ENCODE data around the gene IGSF9B.

The IGSF9B gene

GRCh38 chr11:133901999-133902398, 54.8 kb downstream of the IGSF9B start:
- Histone ChIP-seq H3K9me3 (ENCODE audit: control insufficient read depth in 2 of 2, low read length in 2 of 2) (no peaks in the 10 kb centered on the region), H3K27me3 (ENCODE audit: control insufficient read depth in 2 of 2, insufficient read depth in 2 of 2, low read length in 2 of 2) (no peaks in the 10 kb centered on the region), H3K4me1 (ENCODE audit: control insufficient read depth in 2 of 2, insufficient read depth in 2 of 2, low read length in 2 of 2) (no peaks in the 10 kb centered on the region), H3K36me3 (ENCODE audit: control insufficient read depth in 2 of 2, insufficient read depth in 2 of 2, low read length in 2 of 2) (no peaks in the 10 kb centered on the region), H3K4me3 (ENCODE audit: low read length in 2 of 2) (no peak overlapping the region), H3K9ac (ENCODE audit: low read depth in 1 of 2, low read length in 2 of 2) (no peak overlapping the region), H3K27ac (ENCODE audit: low read depth in 2 of 2, low read length in 2 of 2) (no peak overlapping the region)

- no peak overlapping the region for H3K27ac ChIP-seq (ENCODE audit: low read depth in 2 of 2, low read length in 2 of 2)
- H3K36me3 ChIP-seq (ENCODE audit: control insufficient read depth in 2 of 2, insufficient read depth in 2 of 2, low read length in 2 of 2): no peaks in the 10 kb centered on the region
- H3K27me3 ChIP-seq (ENCODE audit: control insufficient read depth in 2 of 2, insufficient read depth in 2 of 2, low read length in 2 of 2): no peaks in the 10 kb centered on the region
Measured at GRCh38 chr11:133901316-133901715, 55.5 kb downstream of the IGSF9B start.

GRCh38 chr11:133900176-133901105, 56.3 kb downstream of the IGSF9B start:
- H3K9ac ChIP-seq (ENCODE audit: low read depth in 1 of 2, low read length in 2 of 2): no peak overlapping the region
- no peaks in the 10 kb centered on the region for H3K36me3 ChIP-seq (ENCODE audit: control insufficient read depth in 2 of 2, insufficient read depth in 2 of 2, low read length in 2 of 2)
- H3K9me3 ChIP-seq (ENCODE audit: control insufficient read depth in 2 of 2, low read length in 2 of 2): no peaks in the 10 kb centered on the region
- no peaks in the 10 kb centered on the region for H3K4me1 ChIP-seq (ENCODE audit: control insufficient read depth in 2 of 2, insufficient read depth in 2 of 2, low read length in 2 of 2)
- H3K27me3 ChIP-seq (ENCODE audit: control insufficient read depth in 2 of 2, insufficient read depth in 2 of 2, low read length in 2 of 2): no peaks in the 10 kb centered on the region
- H3K4me3 ChIP-seq (ENCODE audit: low read length in 2 of 2): no peak overlapping the region
- H3K27ac ChIP-seq (ENCODE audit: low read depth in 2 of 2, low read length in 2 of 2): no peak overlapping the region

More at GRCh38 chr11:133901316-133901715, 55.5 kb downstream of the IGSF9B start:
- H3K4me1 ChIP-seq (ENCODE audit: control insufficient read depth in 2 of 2, insufficient read depth in 2 of 2, low read length in 2 of 2): no peaks in the 10 kb centered on the region
- H3K9ac ChIP-seq (ENCODE audit: low read depth in 1 of 2, low read length in 2 of 2): no peak overlapping the region
- no peak overlapping the region for H3K4me3 ChIP-seq (ENCODE audit: low read length in 2 of 2)
- H3K9me3 ChIP-seq (ENCODE audit: control insufficient read depth in 2 of 2, low read length in 2 of 2): no peaks in the 10 kb centered on the region

GRCh38 chr11:133898770-133899115, 58.0 kb downstream of the IGSF9B start:
- no peak overlapping the region for H3K27ac ChIP-seq (ENCODE audit: low read depth in 2 of 2, low read length in 2 of 2)
- H3K4me3 ChIP-seq (ENCODE audit: low read length in 2 of 2): no peak overlapping the region
- no peaks in the 10 kb centered on the region for H3K27me3 ChIP-seq (ENCODE audit: control insufficient read depth in 2 of 2, insufficient read depth in 2 of 2, low read length in 2 of 2)
- no peaks in the 10 kb centered on the region for H3K4me1 ChIP-seq (ENCODE audit: control insufficient read depth in 2 of 2, insufficient read depth in 2 of 2, low read length in 2 of 2)
- H3K9ac ChIP-seq (ENCODE audit: low read depth in 1 of 2, low read length in 2 of 2): no peak overlapping the region
- no peaks in the 10 kb centered on the region for H3K9me3 ChIP-seq (ENCODE audit: control insufficient read depth in 2 of 2, low read length in 2 of 2)
- H3K36me3 ChIP-seq (ENCODE audit: control insufficient read depth in 2 of 2, insufficient read depth in 2 of 2, low read length in 2 of 2): no peaks in the 10 kb centered on the region

GRCh38 chr11:133898031-133898769, 58.6 kb downstream of the IGSF9B start:
- Histone ChIP-seq H3K4me1 (ENCODE audit: control insufficient read depth in 2 of 2, insufficient read depth in 2 of 2, low read length in 2 of 2) (no peaks in the 10 kb centered on the region), H3K36me3 (ENCODE audit: control insufficient read depth in 2 of 2, insufficient read depth in 2 of 2, low read length in 2 of 2) (no peaks in the 10 kb centered on the region), H3K4me3 (ENCODE audit: low read length in 2 of 2) (no peak overlapping the region), H3K9ac (ENCODE audit: low read depth in 1 of 2, low read length in 2 of 2) (no peak overlapping the region), H3K9me3 (ENCODE audit: control insufficient read depth in 2 of 2, low read length in 2 of 2) (no peaks in the 10 kb centered on the region), H3K27ac (ENCODE audit: low read depth in 2 of 2, low read length in 2 of 2) (no peak overlapping the region), H3K27me3 (ENCODE audit: control insufficient read depth in 2 of 2, insufficient read depth in 2 of 2, low read length in 2 of 2) (no peaks in the 10 kb centered on the region)

- no peaks in the 10 kb centered on the region for H3K27me3 ChIP-seq (ENCODE audit: control insufficient read depth in 2 of 2, insufficient read depth in 2 of 2, low read length in 2 of 2)
- no peak overlapping the region for H3K9ac ChIP-seq (ENCODE audit: low read depth in 1 of 2, low read length in 2 of 2)
- H3K27ac ChIP-seq (ENCODE audit: low read depth in 2 of 2, low read length in 2 of 2): no peak overlapping the region
- H3K36me3 ChIP-seq (ENCODE audit: control insufficient read depth in 2 of 2, insufficient read depth in 2 of 2, low read length in 2 of 2): no peaks in the 10 kb centered on the region
- H3K4me3 ChIP-seq (ENCODE audit: low read length in 2 of 2): no peak overlapping the region
- H3K9me3 ChIP-seq (ENCODE audit: control insufficient read depth in 2 of 2, low read length in 2 of 2): no peaks in the 10 kb centered on the region
- H3K4me1 ChIP-seq (ENCODE audit: control insufficient read depth in 2 of 2, insufficient read depth in 2 of 2, low read length in 2 of 2): no peaks in the 10 kb centered on the region
Measured at GRCh38 chr11:133897331-133897650, 59.5 kb downstream of the IGSF9B start.

GRCh38 chr11:133896642-133897330, 60.0 kb downstream of the IGSF9B start:
- no peak overlapping the region for H3K27ac ChIP-seq (ENCODE audit: low read depth in 2 of 2, low read length in 2 of 2)
- no peak overlapping the region for H3K4me3 ChIP-seq (ENCODE audit: low read length in 2 of 2)
- H3K4me1 ChIP-seq (ENCODE audit: control insufficient read depth in 2 of 2, insufficient read depth in 2 of 2, low read length in 2 of 2): no peaks in the 10 kb centered on the region
- H3K9me3 ChIP-seq (ENCODE audit: control insufficient read depth in 2 of 2, low read length in 2 of 2): no peaks in the 10 kb centered on the region
- no peak overlapping the region for H3K9ac ChIP-seq (ENCODE audit: low read depth in 1 of 2, low read length in 2 of 2)
- H3K27me3 ChIP-seq (ENCODE audit: control insufficient read depth in 2 of 2, insufficient read depth in 2 of 2, low read length in 2 of 2): no peaks in the 10 kb centered on the region
- no peaks in the 10 kb centered on the region for H3K36me3 ChIP-seq (ENCODE audit: control insufficient read depth in 2 of 2, insufficient read depth in 2 of 2, low read length in 2 of 2)

GRCh38 chr11:133896028-133896427, 60.7 kb downstream of the IGSF9B start:
- H3K9ac ChIP-seq (ENCODE audit: low read depth in 1 of 2, low read length in 2 of 2): no peak overlapping the region
- no peaks in the 10 kb centered on the region for H3K9me3 ChIP-seq (ENCODE audit: control insufficient read depth in 2 of 2, low read length in 2 of 2)
- no peaks in the 10 kb centered on the region for H3K36me3 ChIP-seq (ENCODE audit: control insufficient read depth in 2 of 2, insufficient read depth in 2 of 2, low read length in 2 of 2)
- no peak overlapping the region for H3K27ac ChIP-seq (ENCODE audit: low read depth in 2 of 2, low read length in 2 of 2)
- no peaks in the 10 kb centered on the region for H3K4me1 ChIP-seq (ENCODE audit: control insufficient read depth in 2 of 2, insufficient read depth in 2 of 2, low read length in 2 of 2)
- H3K27me3 ChIP-seq (ENCODE audit: control insufficient read depth in 2 of 2, insufficient read depth in 2 of 2, low read length in 2 of 2): no peaks in the 10 kb centered on the region
- no peak overlapping the region for H3K4me3 ChIP-seq (ENCODE audit: low read length in 2 of 2)

GRCh38 chr11:133895551-133895950, 61.2 kb downstream of the IGSF9B start:
- no peaks in the 10 kb centered on the region for H3K4me1 ChIP-seq (ENCODE audit: control insufficient read depth in 2 of 2, insufficient read depth in 2 of 2, low read length in 2 of 2)
- no peaks in the 10 kb centered on the region for H3K9me3 ChIP-seq (ENCODE audit: control insufficient read depth in 2 of 2, low read length in 2 of 2)
- H3K36me3 ChIP-seq (ENCODE audit: control insufficient read depth in 2 of 2, insufficient read depth in 2 of 2, low read length in 2 of 2): no peaks in the 10 kb centered on the region
- H3K9ac ChIP-seq (ENCODE audit: low read depth in 1 of 2, low read length in 2 of 2): no peak overlapping the region
- H3K27ac ChIP-seq (ENCODE audit: low read depth in 2 of 2, low read length in 2 of 2): no peak overlapping the region
- H3K4me3 ChIP-seq (ENCODE audit: low read length in 2 of 2): no peak overlapping the region
- no peaks in the 10 kb centered on the region for H3K27me3 ChIP-seq (ENCODE audit: control insufficient read depth in 2 of 2, insufficient read depth in 2 of 2, low read length in 2 of 2)

- Histone ChIP-seq H3K4me3 (ENCODE audit: low read length in 2 of 2) (no peak overlapping the region), H3K27ac (ENCODE audit: low read depth in 2 of 2, low read length in 2 of 2) (no peak overlapping the region), H3K4me1 (ENCODE audit: control insufficient read depth in 2 of 2, insufficient read depth in 2 of 2, low read length in 2 of 2) (no peaks in the 10 kb centered on the region), H3K27me3 (ENCODE audit: control insufficient read depth in 2 of 2, insufficient read depth in 2 of 2, low read length in 2 of 2) (no peaks in the 10 kb centered on the region), H3K9ac (ENCODE audit: low read depth in 1 of 2, low read length in 2 of 2) (no peak overlapping the region), H3K36me3 (ENCODE audit: control insufficient read depth in 2 of 2, insufficient read depth in 2 of 2, low read length in 2 of 2) (no peaks in the 10 kb centered on the region), H3K9me3 (ENCODE audit: control insufficient read depth in 2 of 2, low read length in 2 of 2) (no peaks in the 10 kb centered on the region)
Measured at GRCh38 chr11:133895061-133895479, 61.7 kb downstream of the IGSF9B start.

All from mucosa of rectum (tissue), 2 donors.